Fibroblast of lung (primary cell): ENCODE results near the gene CST7.

Experiments
- EZH2 ChIP-seq: IDR thresholded peaks from 2 replicates; pipeline ENCODE4 v1.5.1; 2012; ENCODE audit warnings: low read length, control low read depth, mild to moderate bottlenecking; ENCODE audit errors: missing control alignments
- TF ChIP-seq, protein P1 (sequence below), 2 donors: IDR thresholded peaks in 1 of 2; conservative IDR thresholded peaks in 1 of 2; 1 replicate in 1 of 2; 2 replicates in 1 of 2; pipeline ENCODE4 v1.5.1; 2011 to 2012; ENCODE audit warnings: low read length in 2 of 2, control low read depth in 1 of 2, inconsistent platforms in 1 of 2, low read depth in 1 of 2, mild to moderate bottlenecking in 1 of 2

DNA sequence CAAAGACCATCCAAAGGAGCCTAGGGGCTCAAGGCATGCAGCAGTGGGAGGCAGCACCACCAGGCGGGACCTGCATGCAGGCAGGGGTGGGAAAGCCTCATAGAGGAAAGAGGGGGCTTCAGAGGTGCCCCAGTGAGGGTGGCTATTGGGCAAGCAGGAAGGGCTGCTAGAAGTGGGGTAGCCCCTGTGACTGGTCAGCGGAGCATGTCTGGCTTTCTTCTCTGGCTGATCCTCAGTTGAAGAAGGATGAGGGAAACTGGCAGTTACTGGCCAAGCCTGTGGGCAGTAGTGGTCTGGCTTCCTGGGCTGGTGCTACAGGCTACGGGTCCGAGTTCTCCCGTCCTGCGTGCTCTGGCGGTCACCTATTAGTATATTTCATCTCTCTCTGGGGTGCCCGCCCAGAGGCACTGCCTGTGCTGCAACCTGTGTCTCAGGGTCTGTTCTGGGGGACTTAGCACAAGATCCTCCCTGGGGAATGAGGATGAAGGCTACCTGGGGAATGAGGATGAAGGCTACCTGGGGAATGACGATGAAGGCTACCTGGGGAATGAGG is 35.9 kb upstream of the CST7 start:
- TF ChIP-seq, protein P1, sequence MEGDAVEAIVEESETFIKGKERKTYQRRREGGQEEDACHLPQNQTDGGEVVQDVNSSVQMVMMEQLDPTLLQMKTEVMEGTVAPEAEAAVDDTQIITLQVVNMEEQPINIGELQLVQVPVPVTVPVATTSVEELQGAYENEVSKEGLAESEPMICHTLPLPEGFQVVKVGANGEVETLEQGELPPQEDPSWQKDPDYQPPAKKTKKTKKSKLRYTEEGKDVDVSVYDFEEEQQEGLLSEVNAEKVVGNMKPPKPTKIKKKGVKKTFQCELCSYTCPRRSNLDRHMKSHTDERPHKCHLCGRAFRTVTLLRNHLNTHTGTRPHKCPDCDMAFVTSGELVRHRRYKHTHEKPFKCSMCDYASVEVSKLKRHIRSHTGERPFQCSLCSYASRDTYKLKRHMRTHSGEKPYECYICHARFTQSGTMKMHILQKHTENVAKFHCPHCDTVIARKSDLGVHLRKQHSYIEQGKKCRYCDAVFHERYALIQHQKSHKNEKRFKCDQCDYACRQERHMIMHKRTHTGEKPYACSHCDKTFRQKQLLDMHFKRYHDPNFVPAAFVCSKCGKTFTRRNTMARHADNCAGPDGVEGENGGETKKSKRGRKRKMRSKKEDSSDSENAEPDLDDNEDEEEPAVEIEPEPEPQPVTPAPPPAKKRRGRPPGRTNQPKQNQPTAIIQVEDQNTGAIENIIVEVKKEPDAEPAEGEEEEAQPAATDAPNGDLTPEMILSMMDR (conservative IDR thresholded peaks at IDR 0.05 in 1 of 2, IDR thresholded peaks at IDR 0.05 in 1 of 2; ENCODE audit: low read depth in 1 of 2, low read length in 2 of 2), result no peak
- no peak for TF ChIP-seq EZH2
